ENCODE data around the gene NOXA1.

DNA sequence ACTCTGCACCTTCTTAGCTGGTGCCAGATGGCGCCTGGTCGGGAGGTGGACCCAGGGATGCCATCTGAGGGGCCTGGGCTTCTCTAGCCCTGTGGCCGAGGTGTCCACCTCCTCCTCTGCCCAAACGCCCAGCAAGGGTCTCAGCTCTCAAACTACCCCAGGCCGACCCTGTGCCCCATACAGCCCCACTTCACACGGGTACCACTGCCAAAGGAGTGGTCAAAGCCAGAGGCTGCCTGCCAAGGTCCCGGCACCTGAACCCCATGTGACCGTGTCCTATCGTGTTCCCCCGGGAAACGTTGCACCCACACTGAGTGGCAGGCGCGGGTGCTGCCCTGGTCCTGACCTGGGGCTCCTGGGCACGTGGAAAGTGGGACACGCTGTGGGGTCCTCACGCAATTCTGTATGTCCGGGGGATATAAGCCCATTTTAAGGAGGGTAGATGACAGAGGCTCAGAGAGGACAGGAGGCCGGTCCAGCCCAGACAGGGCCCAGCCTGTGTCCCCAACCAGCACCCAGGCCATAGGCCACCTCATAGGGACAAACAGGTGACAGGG, 16.0 kb downstream of the NOXA1 start:
- TF ChIP-seq, protein P1, sequence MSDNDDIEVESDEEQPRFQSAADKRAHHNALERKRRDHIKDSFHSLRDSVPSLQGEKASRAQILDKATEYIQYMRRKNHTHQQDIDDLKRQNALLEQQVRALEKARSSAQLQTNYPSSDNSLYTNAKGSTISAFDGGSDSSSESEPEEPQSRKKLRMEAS (IDR thresholded peaks at IDR 0.05; ENCODE audit: low read depth, low read length) = no peak
- no peak for TF ChIP-seq CTCF (IDR thresholded peaks at IDR 0.05; ENCODE audit: low read depth, low read length)
